Tibial nerve (tissue), 4 donors: Measurements from ENCODE around the gene CPNE4.

Experiments
- CTCF ChIP-seq, 5 experiments: fragments of 200-600 bp in 3 of 5; fragments of 450-650 bp in 2 of 5; sonication (generic) in 3 of 5; IDR thresholded peaks; one replicate each; pipeline ENCODE4 v1.5.1; 2016 to 2019; ENCODE audit warnings: antibody characterized with exemption in 5 of 5, mild to moderate bottlenecking in 3 of 5, moderate library complexity in 2 of 5
- EP300 ChIP-seq, 2 donors: sonication (generic); formaldehyde crosslinking; IDR thresholded peaks; one replicate each; pipeline ENCODE4 v1.6.1; 2017; ENCODE audit warnings: antibody characterized with exemption in 2 of 2, mild to moderate bottlenecking in 1 of 2
- POLR2A ChIP-seq, 2 donors: fragments of 450-650 bp; IDR thresholded peaks; one replicate each; pipeline ENCODE4 v1.6.1; 2017; ENCODE audit warnings: antibody characterized with exemption in 2 of 2, mild to moderate bottlenecking in 2 of 2, moderate library complexity in 2 of 2

GRCh38 chr3:132037581-132037980 is 2.8 kb upstream of the CPNE4 start:
- TF ChIP-seq CTCF (IDR thresholded peaks at IDR 0.05) (no peak), POLR2A (IDR thresholded peaks at IDR 0.05) (no peak), EP300 (IDR thresholded peaks at IDR 0.05) (no peak)
